ENCODE data around the gene MAN1A1.

MAN1A1 gene

DNA sequence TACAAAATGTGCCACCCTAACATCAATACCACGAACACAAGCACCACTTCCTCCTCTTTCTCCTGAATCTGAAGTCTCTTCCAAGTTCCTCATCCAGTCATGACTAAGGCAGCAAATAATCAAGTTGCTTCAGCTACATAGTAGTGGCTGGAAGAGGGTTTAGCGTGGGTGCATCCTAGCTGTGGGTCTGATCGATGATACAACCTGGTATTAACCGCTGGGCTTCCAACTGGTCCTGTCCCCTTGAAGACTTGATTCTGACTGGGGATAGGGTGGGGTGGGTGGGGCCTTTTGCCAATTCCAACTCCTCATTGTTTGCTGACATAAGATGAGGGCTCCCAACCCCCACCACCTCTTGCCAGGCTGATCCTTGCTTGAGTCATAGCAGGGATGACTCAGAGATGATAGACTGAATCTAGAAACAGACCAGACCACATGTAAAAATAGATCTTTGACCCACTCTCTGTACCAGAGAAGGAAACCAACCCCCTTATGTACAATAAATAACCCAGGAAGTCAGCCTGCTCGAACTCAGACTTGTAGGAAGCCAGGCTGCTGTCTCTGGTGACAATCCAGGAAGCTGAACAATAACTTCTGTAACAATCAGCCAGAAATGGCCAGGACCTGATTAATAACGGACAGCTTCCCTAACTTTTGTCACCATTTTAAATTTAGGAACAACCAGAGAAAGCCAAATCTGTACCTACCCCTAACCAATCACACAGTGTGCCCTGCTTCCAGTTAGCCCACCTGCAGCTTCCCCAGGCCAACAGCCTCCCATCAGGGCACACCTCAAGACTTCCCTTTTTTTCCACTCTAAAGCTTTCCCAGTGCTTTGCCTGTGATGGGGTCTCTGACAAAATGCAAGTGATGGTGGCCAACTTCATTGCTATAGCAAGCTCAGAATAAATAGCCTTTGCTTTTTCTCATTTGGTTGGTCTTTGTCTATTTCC, 202.2 kb downstream of the MAN1A1 start:
- peaks cover 0 to 30% (median 17%) of the 10 kb centered on the region in 4 donors for H3K4me1 ChIP-seq
- H3K9me3 ChIP-seq: no peaks in the 10 kb centered on the region
- no peak overlapping the region for H3K4me3 ChIP-seq
- no peaks in the 10 kb centered on the region for H3K27me3 ChIP-seq
- H3K27ac ChIP-seq: peak overlapping the region; percentile 48 to 58
- H3K36me3 ChIP-seq: no peaks in the 10 kb centered on the region
- no peak for TF ChIP-seq CTCF (IDR thresholded peaks at IDR 0.05)
- intact Hi-C loops (cut with DNase I; ENCODE audit: low total_unique reads): no loop called here
- DNase-seq: peak; percentile 75 to 80

DNA sequence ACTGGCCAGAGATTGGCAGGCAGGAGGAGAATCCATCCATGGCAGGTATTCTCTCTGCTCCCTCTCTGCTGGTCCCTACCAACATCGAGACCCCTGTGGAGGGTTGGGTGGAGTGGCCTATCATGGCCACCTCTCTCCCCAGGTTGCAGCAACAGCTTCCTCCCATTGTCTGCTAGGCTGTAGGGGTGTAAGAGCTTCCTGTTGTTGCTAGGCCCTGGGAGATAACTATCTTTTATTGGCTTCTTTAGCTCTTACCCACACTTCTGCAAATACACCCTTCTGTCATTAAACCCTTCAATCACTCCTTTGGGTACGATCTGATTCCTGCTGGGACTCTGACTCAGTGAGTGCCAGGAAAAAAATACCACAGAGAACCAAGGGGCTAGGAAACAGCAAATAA, 204.4 kb downstream of the MAN1A1 start:
- peaks cover 0 to 30% (median 17%) of the 10 kb centered on the region in 4 donors for H3K4me1 ChIP-seq
- no peaks in the 10 kb centered on the region for H3K36me3 ChIP-seq
- H3K9me3 ChIP-seq: no peaks in the 10 kb centered on the region
- intact Hi-C loops (cut with DNase I; ENCODE audit: low total_unique reads): no loop called here
- no peaks in the 10 kb centered on the region for H3K27me3 ChIP-seq
- no peak for TF ChIP-seq CTCF (IDR thresholded peaks at IDR 0.05)
- H3K27ac ChIP-seq: no peak overlapping the region
- DNase-seq: no peak
- no peak overlapping the region for H3K4me3 ChIP-seq

DNA sequence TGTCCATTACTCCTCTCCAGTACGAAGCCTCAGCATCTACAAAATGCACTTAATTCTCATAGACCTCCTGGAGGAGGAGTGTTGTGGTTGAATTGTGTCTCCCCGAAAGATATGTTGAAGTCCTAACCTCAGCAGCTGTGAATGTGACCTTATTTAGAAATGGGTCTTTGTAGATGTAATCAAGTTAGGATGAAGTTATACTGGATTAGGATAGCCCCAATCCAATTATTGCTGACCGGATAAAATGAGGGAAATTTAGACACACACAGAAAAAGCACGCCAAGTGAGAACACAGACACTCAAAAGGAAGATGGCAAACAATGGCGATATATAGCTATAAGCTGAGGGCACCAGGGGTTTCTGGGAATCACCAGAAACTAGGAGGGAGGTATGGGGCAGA, 206.9 kb downstream of the MAN1A1 start:
- H3K9me3 ChIP-seq: no peaks in the 10 kb centered on the region
- no peaks in the 10 kb centered on the region for H3K36me3 ChIP-seq
- no peaks in the 10 kb centered on the region for H3K27me3 ChIP-seq
- H3K27ac ChIP-seq: no peak overlapping the region
- no peak for TF ChIP-seq CTCF (IDR thresholded peaks at IDR 0.05)
- intact Hi-C loops (cut with DNase I; ENCODE audit: low total_unique reads): no loop called here
- no peak overlapping the region for H3K4me3 ChIP-seq
- DNase-seq: no peak
- peaks cover 0 to 20% (median 11%) of the 10 kb centered on the region in 4 donors for H3K4me1 ChIP-seq

- no peak for DNase-seq
- no peaks in the 10 kb centered on the region for H3K27me3 ChIP-seq
- no peaks in the 10 kb centered on the region for H3K36me3 ChIP-seq
- no peak overlapping the region for H3K27ac ChIP-seq
- no peak overlapping the region for H3K4me3 ChIP-seq
- intact Hi-C loops (cut with DNase I; ENCODE audit: low total_unique reads): no loop called here
- H3K4me1 ChIP-seq: peaks cover 0 to 20% (median 10%) of the 10 kb centered on the region in 4 donors
- H3K9me3 ChIP-seq: no peaks in the 10 kb centered on the region
- TF ChIP-seq CTCF (IDR thresholded peaks at IDR 0.05): no peak
Measured at GRCh38 chr6:119142041-119142440, 207.5 kb downstream of the MAN1A1 start.

GRCh38 chr6:119140196-119141140, 209.1 kb downstream of the MAN1A1 start:
- intact Hi-C loops (cut with DNase I; ENCODE audit: low total_unique reads): no loop called here
- Histone ChIP-seq H3K4me3 (no peak overlapping the region), H3K27me3 (no peaks in the 10 kb centered on the region), H3K4me1 (peaks cover 0 to 22% (median 14%) of the 10 kb centered on the region in 4 donors), H3K27ac (no peak overlapping the region), H3K36me3 (no peaks in the 10 kb centered on the region), H3K9me3 (no peaks in the 10 kb centered on the region)
- no peak for DNase-seq
- TF ChIP-seq CTCF (IDR thresholded peaks at IDR 0.05): no peak
